Gastrocnemius medialis (tissue), 4 donors: ENCODE results near the gene KLHL26.

ENCODE experiments used
- POLR2A ChIP-seq, 2 donors: fragments of 450-650 bp; IDR thresholded peaks; one replicate each; pipeline ENCODE4 v1.6.1; 2017; ENCODE audit warnings: antibody characterized with exemption in 2 of 2, mild to moderate bottlenecking in 2 of 2, moderate library complexity in 2 of 2
- TF ChIP-seq, protein P1 (sequence below), 5 experiments: fragments of 450-650 bp in 3 of 5; fragments of 200-600 bp in 2 of 5; sonication (generic) in 2 of 5; IDR thresholded peaks in 4 of 5; conservative IDR thresholded peaks in 1 of 5; 1 replicate in 4 of 5; 2 replicates in 1 of 5; pipeline ENCODE4 v1.5.1; 2016 to 2019; ENCODE audit warnings: antibody characterized with exemption in 5 of 5, mild to moderate bottlenecking in 3 of 5, moderate library complexity in 3 of 5

DNA sequence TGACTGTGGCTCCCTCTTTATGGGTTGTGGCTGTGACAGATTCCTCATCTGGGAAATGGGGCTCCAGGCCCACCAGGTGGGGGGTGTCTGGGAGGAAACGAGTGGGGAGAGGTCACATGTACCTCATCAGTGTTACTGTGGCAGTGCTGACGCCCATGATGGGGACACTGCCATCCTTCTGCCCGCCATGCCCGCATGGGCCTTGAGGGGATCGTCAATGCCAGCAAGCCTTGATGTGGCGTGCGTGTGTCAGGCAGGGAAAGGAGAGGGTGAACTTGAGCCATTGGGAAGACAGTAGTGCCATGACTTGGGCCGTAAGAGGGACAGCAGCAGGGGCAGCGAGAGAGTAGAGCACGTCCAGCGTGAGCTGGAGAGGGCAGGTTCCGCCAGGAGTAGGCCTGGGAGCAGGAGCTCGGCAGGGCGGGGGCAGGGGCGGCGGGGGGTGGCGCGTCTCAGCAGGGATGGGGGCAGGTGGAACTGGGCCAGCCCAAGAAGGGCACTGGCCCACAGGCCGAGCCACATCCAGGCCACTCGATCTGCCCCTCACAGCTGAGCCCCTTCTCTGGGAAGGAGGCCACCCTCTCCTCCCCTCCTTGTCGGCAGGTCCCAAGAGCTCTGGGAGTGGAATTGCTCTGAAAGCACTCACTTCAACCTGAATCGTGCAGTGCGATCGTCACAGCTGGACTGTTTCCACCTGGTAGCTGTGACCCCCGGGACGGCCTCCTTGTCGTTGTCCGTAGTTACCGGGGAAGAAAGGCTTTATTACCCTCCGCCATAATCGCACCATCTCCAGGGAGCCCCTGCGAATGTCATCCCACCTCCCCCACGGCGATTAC lies 9.9 kb downstream of the KLHL26 start:
- TF ChIP-seq, protein P1, sequence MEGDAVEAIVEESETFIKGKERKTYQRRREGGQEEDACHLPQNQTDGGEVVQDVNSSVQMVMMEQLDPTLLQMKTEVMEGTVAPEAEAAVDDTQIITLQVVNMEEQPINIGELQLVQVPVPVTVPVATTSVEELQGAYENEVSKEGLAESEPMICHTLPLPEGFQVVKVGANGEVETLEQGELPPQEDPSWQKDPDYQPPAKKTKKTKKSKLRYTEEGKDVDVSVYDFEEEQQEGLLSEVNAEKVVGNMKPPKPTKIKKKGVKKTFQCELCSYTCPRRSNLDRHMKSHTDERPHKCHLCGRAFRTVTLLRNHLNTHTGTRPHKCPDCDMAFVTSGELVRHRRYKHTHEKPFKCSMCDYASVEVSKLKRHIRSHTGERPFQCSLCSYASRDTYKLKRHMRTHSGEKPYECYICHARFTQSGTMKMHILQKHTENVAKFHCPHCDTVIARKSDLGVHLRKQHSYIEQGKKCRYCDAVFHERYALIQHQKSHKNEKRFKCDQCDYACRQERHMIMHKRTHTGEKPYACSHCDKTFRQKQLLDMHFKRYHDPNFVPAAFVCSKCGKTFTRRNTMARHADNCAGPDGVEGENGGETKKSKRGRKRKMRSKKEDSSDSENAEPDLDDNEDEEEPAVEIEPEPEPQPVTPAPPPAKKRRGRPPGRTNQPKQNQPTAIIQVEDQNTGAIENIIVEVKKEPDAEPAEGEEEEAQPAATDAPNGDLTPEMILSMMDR (IDR thresholded peaks at IDR 0.05 in 4 of 5, conservative IDR thresholded peaks at IDR 0.05 in 1 of 5): no peak
- TF ChIP-seq POLR2A (IDR thresholded peaks at IDR 0.05): no peak
